Activated T-cell treated with anti-CD3 and anti-CD28 coated beads for 48 hours (primary cell): ENCODE measurements around the gene CCND3.

ENCODE experiments used
- DNase-seq: peaks from one replicate; pipeline ENCODE4 v3.0.0-alpha.2; 2020; ENCODE audit warnings: low read depth

The CCND3 gene

DNA sequence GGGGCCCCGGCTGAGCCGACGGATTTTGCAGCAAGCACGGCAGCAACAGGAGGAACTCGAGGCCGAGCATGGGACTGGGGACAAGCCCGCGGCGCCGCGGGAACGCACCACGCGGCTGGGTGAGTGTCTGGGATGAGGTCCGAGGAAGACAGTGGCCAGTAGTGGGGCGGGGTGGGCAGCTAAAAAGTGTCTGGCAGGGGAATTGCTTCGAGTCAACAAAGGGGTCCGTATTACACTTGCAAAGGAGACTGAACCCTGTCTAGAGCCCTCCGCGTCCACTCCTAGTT lies 20.0 kb downstream of the CCND3 start:
- no peak for DNase-seq

- DNase-seq = peak; percentile 92
Measured at GRCh38 chr6:41920921-41921711, 20.5 kb downstream of the CCND3 start, which contains the start of the genes BYSL and MED20. TSS of gene BYSL (plus strand) at chr6:41921499. CDS start at chr6:41921563, 64 bp downstream. TSS of gene MED20 (minus strand) at chr6:41921139. CDS start at chr6:41921018, 121 bp downstream.

- no peak for DNase-seq
Measured at GRCh38 chr6:41917528-41917927, 24.1 kb downstream of the CCND3 start.

DNA sequence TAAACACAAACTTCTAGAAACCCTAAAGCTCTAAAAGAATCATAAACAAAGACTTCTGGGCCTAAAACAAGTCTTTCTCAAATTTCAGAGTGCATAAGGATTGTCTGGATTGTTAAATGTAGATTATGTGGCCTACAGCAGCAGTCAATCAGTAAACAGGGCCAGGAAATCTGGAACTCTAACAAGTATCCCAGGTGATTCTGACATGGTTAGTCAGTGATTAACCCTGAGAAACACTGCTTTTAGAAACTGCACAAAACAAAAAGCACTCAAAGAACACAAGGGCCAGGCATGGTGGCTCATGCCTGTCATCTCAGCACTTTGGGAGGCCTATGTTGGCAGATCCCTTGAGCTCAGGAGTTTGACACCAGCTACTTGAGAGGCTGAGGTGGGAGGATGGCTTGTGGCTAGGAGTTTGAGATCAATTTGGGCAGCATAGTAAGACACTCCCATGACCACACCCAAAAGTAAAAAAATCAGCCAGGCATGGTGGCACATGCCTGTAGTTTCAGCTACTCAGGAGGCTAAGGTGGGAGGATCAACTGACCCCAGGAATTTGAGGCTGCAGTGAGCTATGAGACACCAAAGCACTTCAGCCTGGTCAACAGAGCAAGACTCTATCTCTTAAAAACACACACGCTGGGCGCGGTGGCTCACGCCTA lies 26.6 kb downstream of the CCND3 start:
- no peak for DNase-seq

DNA sequence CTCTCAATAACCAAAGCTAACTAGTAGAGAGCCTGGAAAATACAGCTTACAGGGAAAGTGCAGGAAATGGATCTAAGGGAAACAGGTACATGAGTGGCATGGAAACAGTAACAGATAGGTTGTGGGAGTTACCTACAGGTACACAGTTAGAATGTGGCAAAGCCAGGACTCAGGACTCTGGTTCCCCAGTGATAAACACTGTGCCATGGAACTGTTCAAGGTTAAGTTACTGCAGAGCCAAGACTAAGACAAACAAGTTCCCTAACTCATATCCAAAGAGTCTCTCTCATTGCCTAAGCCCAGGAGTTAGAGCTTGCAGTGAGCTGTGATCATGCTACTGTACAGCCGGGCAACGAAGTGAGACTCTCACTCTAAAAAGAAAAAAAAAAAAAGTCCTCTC lies 27.3 kb downstream of the CCND3 start:
- no peak for DNase-seq

DNA sequence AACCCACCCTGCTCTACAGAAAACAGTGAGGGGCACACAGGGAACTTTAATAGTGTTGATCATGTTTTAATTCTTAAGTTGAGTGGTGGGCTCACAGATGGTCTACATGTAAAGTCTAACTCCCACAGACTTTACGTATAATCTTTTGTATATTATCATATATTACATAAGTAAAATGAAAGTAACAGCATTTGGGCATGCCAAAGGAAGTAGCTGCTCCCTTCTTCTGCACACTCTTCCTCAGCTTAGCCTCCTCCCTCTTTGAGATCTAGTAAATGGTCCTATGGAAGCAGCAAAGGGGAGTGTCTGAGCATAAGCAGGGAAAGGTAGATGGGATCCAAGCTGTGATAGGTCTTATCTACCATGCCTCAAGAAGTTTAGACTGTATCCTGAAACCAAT lies 31.9 kb downstream of the CCND3 start:
- DNase-seq = no peak

DNA sequence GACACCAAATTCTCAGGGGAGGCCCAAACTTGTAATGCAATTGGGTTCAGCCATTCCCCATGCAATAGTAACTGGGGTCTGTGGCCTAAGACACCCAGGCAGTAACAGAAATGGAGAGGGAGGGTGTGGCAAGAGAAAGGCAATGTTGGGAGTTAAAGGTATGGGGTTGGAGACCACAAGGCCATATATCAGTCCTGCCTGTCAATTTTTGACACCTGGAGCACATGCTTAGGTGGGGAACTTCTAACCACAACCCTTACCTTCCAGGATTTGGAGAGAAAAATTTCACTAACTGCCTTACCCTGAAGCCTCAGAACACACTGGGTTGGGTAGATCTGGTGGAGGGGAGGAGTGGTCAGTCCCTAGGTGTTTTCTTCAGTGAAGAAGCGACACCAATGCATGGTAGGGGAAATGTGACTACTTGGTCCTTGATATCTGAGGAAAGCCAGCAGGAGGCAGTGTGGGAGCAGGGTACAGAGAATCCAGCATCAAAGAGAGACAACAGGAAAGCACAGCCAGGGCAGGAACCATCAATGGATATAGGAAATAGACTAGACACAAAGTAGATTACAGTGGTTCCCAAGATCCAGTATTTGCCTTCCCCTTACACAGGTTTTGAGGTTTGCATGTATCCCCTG lies 39.6 kb downstream of the CCND3 start:
- DNase-seq = peak; percentile 35

- no peak for DNase-seq
Measured at GRCh38 chr6:41900861-41901260, 40.7 kb downstream of the CCND3 start.

DNA sequence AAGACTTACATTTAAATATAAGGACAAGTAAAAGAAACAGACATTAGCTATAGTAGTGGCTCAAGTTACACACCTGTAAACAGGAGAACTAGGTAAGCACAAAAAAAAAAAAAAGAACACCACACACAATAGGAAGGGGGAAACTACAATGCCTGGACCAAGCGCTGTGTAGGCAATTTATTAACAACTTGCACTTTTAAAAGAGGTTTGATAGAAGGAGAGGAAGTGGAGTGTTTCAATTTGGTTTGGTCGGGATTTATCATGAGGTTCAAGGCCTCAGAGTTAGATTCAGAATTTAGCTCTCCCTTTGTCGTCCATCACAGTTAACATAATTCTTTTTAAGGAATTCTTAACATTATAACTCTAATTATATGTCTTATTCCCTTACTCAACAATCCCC lies 45.3 kb downstream of the CCND3 start:
- no peak for DNase-seq

DNA sequence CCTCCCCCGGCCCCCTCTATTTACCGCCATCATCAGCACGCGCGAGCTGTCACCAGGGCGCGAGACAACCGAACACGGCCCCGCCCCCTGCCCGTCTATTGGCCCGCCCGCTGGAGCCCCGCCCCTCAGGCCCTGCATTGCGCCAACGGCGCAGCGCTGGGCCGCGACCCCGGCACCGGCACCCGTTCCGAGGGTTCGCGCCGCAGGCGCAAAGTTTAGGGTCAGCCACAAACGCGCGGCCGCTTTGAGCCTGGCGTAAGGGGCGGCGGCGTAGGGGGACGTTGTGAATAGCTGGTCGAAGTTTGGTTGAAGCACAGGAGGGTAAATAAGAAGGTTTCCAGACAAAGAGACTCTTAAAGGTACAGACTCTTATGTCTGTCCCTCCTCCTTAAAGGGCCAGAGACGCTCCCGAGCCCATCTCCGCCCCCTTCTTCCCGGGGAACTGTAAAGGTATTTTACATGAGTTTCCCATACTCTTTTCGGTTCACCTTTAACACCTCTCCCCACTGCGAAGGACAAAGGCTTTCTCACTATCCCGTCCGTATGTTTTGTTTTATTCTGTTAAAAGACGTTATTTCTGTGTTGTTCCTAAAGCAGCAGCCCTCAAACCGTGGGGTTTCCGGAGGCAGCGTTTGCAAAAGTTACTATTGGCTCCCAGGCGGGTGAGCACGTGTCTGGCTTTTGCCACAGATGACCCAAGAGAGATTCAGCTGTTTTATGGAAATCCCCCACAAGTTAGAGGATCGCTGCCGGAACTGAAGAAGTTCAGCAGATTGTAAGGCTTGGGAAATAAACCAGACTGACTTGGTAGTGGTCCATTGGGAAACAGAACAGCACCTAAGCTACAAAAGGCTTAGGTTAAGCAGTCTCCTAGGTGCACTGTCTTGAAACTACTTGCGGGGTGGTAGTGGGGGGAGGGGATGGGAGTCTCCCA lies 46.0 kb downstream of the CCND3 start, which contains the start of gene USP49:
USP49 (minus strand) TSS at position 76 of the 934 bp plus-strand sequence. CDS start 88,392 bp downstream, outside the sequence.
- DNase-seq = peak; percentile 93

DNA sequence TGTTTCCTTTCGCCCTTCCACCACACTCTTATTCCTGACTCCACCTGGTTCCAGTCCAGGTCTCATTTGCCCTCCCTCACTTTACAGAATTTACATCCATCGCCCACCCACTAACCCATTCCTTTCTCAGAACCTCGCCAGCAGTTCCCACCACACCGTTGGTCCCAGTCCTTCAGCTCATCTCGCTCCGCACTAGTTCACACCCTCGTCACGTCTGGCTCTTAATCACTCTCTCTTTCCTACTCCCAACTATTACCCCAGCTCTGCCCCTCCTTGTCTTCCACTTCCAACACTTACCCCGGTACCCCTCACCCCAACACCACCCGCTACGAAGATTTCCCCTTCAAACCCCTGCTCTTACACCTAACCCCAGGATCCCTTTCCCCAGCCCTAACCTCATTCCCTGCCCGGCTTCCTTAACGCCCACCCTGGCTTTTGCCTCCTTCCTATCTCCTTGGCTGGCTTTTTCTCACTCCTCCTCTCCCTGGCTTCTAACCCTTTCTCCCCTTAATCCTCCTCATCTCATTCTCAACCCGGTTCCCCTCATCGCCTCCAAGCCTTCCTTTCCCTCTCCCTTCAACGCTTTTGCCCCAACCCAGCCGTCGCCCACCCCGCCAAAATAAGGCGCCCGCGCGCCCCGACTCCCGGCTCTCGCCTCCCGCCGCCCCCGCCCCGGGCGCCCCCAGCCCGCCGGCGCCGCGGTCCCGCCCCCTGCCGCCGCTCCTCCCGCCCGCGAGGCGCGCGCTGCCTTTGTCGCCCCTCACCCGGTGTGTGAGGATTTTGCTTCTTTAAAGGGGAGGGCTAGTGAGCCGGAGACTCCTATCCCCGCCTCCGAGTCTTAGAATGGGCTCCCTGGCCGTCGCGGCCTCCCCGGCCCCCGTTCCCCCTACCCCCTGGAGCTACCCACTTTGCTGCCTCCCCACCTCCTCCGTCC lies 47.0 kb downstream of the CCND3 start:
- no peak for DNase-seq

GRCh38 chr6:41892921-41893564 lies 48.6 kb downstream of the CCND3 start:
- no peak for DNase-seq

GRCh38 chr6:41887331-41887751 lies 54.3 kb downstream of the CCND3 start:
- DNase-seq = no peak

GRCh38 chr6:41885930-41886329 lies 55.7 kb downstream of the CCND3 start:
- DNase-seq = no peak

DNA sequence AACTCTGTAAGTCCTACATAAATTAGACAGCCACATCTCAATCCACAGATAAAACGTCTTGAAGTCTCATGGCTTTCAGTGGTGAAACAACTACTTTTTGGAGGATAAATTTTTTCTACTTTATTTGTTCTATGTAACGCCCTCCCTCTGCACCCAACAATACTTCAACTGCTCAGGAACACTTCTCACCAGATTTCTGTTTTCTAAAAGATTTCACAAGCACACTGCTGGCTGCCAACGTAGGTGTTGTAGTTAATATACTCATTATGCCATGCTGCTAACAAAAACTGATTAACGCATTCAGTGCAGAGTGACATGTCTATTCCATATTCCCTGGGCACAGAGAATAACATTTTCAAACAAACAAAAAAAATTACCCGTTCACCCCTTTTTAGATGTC lies 56.7 kb downstream of the CCND3 start:
- no peak for DNase-seq
